ENCODE results near the gene CCDC34.

Gene CCDC34

GRCh38 chr11:27309046-27309445 is 54.0 kb downstream of the CCDC34 start:
- Histone ChIP-seq H3K27ac (no peak overlapping the region), H3K27me3 (no peaks in the 10 kb centered on the region), H3K4me2 (no peak overlapping the region), H3K4me1 (no peaks in the 10 kb centered on the region), H3K9me3 (peaks cover 21% of the 10 kb centered on the region), H3K4me3 (no peak overlapping the region), H4K20me1 (no peaks in the 10 kb centered on the region), H3K9ac (no peak overlapping the region), H3K36me3 (no peaks in the 10 kb centered on the region)
- TF ChIP-seq Cebpa-rat (IDR thresholded peaks at IDR 0.05) = no peak

DNA sequence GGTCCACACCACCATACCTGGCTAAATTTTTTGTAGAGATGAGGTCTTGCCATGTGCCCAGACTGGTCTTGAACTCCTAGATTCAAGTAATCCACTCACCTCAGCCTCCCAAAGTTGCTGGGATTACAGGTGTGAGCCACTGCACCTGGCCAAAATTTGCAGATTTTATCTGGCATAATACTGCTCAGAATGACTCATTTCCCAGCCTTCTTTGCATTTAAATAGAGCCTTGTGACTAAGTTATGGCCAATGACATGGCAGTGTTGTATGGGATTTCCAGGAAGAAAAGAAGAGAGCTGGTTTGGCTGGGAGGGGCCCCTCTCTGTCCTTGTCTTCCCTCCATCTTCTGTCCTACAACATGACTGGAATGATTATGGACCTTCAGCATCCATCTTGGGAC is 55.8 kb downstream of the CCDC34 start:
- Histone ChIP-seq H3K9me3 (peaks cover 27% of the 10 kb centered on the region), H4K20me1 (no peaks in the 10 kb centered on the region), H3K4me1 (no peaks in the 10 kb centered on the region), H3K9ac (no peak overlapping the region), H3K4me3 (no peak overlapping the region), H3K4me2 (no peak overlapping the region), H3K27ac (no peak overlapping the region), H3K27me3 (no peaks in the 10 kb centered on the region), H3K36me3 (no peaks in the 10 kb centered on the region)
- TF ChIP-seq Cebpa-rat (IDR thresholded peaks at IDR 0.05) = no peak

DNA sequence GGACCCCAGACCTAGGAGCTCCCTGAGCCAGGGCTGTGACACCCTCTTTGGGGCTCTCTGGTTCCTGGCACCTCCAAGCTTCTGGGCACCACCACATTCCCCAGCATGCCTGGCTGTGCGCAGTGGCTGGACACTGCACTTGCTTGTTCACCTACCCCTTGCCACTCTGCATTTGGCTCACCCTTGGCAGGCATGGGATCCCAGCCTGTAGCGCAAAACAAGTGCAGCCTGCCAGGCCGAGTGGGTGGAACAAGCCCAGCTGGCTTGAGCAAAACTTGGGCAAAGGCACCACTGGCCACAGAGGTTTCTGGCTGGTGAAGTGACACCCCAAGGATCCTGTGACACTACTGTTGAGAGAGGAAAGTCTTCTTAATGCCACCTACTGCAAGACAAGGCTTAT is 57.3 kb downstream of the CCDC34 start:
- H3K9ac ChIP-seq = no peak overlapping the region
- no peak overlapping the region for H3K4me2 ChIP-seq
- no peaks in the 10 kb centered on the region for H3K27me3 ChIP-seq
- no peaks in the 10 kb centered on the region for H3K36me3 ChIP-seq
- H3K4me3 ChIP-seq = no peak overlapping the region
- no peaks in the 10 kb centered on the region for H3K4me1 ChIP-seq
- no peak overlapping the region for H3K27ac ChIP-seq
- H4K20me1 ChIP-seq = no peaks in the 10 kb centered on the region
- H3K9me3 ChIP-seq = peaks cover 27% of the 10 kb centered on the region
- no peak for TF ChIP-seq Cebpa-rat (IDR thresholded peaks at IDR 0.05)

- Histone ChIP-seq H3K4me1 (no peaks in the 10 kb centered on the region), H3K4me3 (no peak overlapping the region), H3K4me2 (no peak overlapping the region), H3K27me3 (no peaks in the 10 kb centered on the region), H3K27ac (no peak overlapping the region), H4K20me1 (no peaks in the 10 kb centered on the region), H3K36me3 (no peaks in the 10 kb centered on the region), H3K9me3 (peaks cover 27% of the 10 kb centered on the region), H3K9ac (no peak overlapping the region)
- TF ChIP-seq Cebpa-rat (IDR thresholded peaks at IDR 0.05) = no peak
These were observed 58.5 kb downstream of the CCDC34 start for GRCh38 chr11:27304514-27304913.

DNA sequence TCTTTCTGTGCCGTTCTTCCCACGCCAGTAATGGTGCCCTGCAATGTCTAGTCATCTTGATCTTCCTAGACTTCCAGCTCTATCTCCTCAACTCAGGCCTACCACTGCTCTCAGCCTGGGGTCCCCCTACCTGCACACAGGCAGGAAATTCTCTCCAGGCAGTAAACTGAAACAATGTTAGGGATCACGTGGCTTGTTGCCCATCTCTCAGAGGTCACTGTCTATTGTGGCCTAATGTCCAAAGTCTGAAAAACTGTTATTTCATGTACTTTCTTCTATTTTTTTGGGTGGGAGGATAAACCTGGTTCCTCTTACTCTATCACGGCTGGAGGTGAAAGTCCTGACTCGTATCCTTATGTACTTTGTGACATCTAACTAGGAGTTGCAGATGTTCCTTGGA is 59.1 kb downstream of the CCDC34 start:
- H4K20me1 ChIP-seq = no peaks in the 10 kb centered on the region
- no peak for TF ChIP-seq Cebpa-rat (IDR thresholded peaks at IDR 0.05)

DNA sequence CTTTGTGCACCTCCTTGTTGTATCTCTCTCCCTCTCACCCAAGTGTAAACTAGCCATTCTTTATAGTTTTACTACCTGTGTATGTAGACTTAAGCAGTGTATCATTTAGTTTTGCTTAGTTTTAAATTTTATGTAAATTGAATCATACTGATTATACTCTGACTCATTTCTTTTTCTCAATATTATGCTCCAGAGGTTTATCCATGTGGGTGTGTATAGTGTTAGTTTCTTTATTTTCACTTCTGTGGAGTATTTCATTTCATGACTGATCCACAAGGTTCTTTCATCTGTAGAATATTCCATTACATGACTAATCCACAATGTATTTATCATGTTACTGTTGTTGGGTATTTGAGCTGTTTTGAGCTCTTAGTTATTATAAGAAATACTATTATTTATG is 62.0 kb downstream of the CCDC34 start:
- Histone ChIP-seq H3K36me3 (no peaks in the 10 kb centered on the region), H3K27ac (no peak overlapping the region), H3K4me3 (no peak overlapping the region), H3K27me3 (no peaks in the 10 kb centered on the region), H3K4me2 (no peak overlapping the region), H3K4me1 (no peaks in the 10 kb centered on the region), H4K20me1 (no peaks in the 10 kb centered on the region), H3K9ac (no peak overlapping the region), H3K9me3 (peaks cover 25% of the 10 kb centered on the region)
- no peak for TF ChIP-seq Cebpa-rat (IDR thresholded peaks at IDR 0.05)

More for the DNA sequence above, 59.1 kb downstream of the CCDC34 start:
- Histone ChIP-seq H3K27ac (no peak overlapping the region), H3K9ac (no peak overlapping the region), H3K27me3 (no peaks in the 10 kb centered on the region), H3K4me3 (no peak overlapping the region), H3K4me2 (no peak overlapping the region), H3K4me1 (no peaks in the 10 kb centered on the region), H3K9me3 (peaks cover 27% of the 10 kb centered on the region), H3K36me3 (no peaks in the 10 kb centered on the region)

- Histone ChIP-seq H3K9ac (no peak overlapping the region), H3K27ac (no peak overlapping the region), H3K36me3 (no peaks in the 10 kb centered on the region), H4K20me1 (no peaks in the 10 kb centered on the region), H3K4me1 (no peaks in the 10 kb centered on the region), H3K4me3 (no peak overlapping the region), H3K27me3 (no peaks in the 10 kb centered on the region), H3K9me3 (peaks cover 4% of the 10 kb centered on the region), H3K4me2 (no peak overlapping the region)
- no peak for TF ChIP-seq Cebpa-rat (IDR thresholded peaks at IDR 0.05)
These were observed 65.4 kb downstream of the CCDC34 start for GRCh38 chr11:27297616-27298015.

DNA sequence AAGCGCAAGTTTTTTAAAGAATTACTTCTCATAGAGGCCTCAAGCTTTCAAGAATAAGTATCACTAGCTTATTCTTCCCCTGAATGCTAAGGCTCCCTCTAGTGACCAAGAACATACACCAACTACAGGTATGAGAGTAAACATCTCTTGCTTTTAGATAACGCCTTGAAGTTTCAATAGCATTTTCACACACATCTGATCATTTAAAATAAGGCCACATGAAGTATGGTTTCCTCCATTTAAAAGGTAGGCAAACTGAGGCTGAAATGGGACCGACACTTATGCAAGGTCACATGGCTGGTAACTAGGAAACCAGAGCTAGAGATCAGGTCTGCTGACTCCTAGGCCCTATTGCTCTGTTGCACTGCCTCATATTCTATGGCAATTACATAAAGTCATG is 66.5 kb downstream of the CCDC34 start:
- H4K20me1 ChIP-seq = no peaks in the 10 kb centered on the region
- no peak overlapping the region for H3K4me3 ChIP-seq
- no peak overlapping the region for H3K4me2 ChIP-seq
- H3K9ac ChIP-seq = no peak overlapping the region
- no peak for TF ChIP-seq Cebpa-rat (IDR thresholded peaks at IDR 0.05)
- no peaks in the 10 kb centered on the region for H3K36me3 ChIP-seq
- no peak overlapping the region for H3K27ac ChIP-seq
- no peaks in the 10 kb centered on the region for H3K4me1 ChIP-seq
- H3K27me3 ChIP-seq = no peaks in the 10 kb centered on the region
- peaks cover 15% of the 10 kb centered on the region for H3K9me3 ChIP-seq

DNA sequence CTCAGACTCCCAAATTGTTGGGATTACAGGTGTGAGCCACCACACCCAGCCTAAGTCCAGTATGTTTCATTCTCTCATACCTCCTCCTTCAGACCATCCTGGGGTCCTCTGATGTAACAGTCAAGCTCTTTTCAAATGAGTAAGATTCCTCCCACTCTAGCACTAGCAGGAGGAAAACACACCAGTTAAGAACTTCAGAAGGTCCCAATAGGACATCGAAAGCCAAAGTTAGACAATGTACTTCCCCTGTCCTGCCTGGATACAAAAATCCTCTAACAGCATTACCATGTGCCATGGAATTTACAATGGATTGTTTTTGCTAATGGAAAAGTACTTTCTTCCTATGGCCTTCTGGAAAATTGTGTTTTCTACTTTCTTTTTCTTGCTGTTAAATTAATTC is 67.1 kb downstream of the CCDC34 start:
- no peak for TF ChIP-seq Cebpa-rat (IDR thresholded peaks at IDR 0.05)
- Histone ChIP-seq H3K36me3 (peaks cover 5% of the 10 kb centered on the region; the same call in 1 of the 2 replicates), H4K20me1 (no peaks in the 10 kb centered on the region), H3K4me3 (no peak overlapping the region), H3K4me2 (no peak overlapping the region), H3K9me3 (peaks cover 21% of the 10 kb centered on the region), H3K27me3 (no peaks in the 10 kb centered on the region), H3K27ac (no peak overlapping the region), H3K4me1 (no peaks in the 10 kb centered on the region), H3K9ac (no peak overlapping the region)

DNA sequence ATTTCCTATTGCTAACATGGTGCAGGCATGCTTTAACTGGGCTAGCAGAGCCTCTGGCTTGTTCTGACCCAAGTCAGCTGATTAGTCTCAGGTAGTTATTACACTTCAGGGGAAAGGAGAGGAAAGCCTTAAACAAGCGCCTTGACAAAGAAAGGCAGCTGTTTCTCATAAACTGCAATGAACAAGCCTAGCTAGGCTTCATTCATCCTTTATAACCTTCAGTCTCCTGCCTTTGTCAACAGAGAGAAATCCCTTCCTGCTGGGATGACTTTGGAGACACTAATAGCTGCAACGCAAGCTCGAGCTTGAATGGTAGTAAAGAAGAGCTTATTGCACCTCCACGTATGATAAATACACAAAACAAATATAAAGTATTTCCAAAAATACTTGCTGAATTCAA is 68.4 kb downstream of the CCDC34 start:
- TF ChIP-seq Cebpa-rat (IDR thresholded peaks at IDR 0.05) = no peak
- Histone ChIP-seq H3K9ac (no peak overlapping the region), H3K4me2 (no peak overlapping the region), H3K4me3 (no peak overlapping the region), H3K36me3 (peaks cover 5% of the 10 kb centered on the region; the same call in 1 of the 2 replicates), H3K27me3 (no peaks in the 10 kb centered on the region), H3K27ac (no peak overlapping the region), H3K4me1 (no peaks in the 10 kb centered on the region), H3K9me3 (peaks cover 29% of the 10 kb centered on the region), H4K20me1 (no peaks in the 10 kb centered on the region)
